ENCODE measurements around the gene POLR2E. TPM values are rescaled to one million over a fixed set of nuclear protein-coding genes. Genes with fewer than 3 reads are reported as not detected.

POLR2E gene
- polyA plus RNA-seq, 1 experiment, result 292 TPM

- Histone ChIP-seq H3K27me3 (ENCODE audit: control insufficient read depth, insufficient read depth, low read length) (no peaks in the 10 kb centered on the region), H3K4me3 (ENCODE audit: low read depth, low read length) (no peak overlapping the region), H3K36me3 (ENCODE audit: control insufficient read depth, insufficient read depth, low read length) (no peaks in the 10 kb centered on the region)
- TF ChIP-seq, protein P1, sequence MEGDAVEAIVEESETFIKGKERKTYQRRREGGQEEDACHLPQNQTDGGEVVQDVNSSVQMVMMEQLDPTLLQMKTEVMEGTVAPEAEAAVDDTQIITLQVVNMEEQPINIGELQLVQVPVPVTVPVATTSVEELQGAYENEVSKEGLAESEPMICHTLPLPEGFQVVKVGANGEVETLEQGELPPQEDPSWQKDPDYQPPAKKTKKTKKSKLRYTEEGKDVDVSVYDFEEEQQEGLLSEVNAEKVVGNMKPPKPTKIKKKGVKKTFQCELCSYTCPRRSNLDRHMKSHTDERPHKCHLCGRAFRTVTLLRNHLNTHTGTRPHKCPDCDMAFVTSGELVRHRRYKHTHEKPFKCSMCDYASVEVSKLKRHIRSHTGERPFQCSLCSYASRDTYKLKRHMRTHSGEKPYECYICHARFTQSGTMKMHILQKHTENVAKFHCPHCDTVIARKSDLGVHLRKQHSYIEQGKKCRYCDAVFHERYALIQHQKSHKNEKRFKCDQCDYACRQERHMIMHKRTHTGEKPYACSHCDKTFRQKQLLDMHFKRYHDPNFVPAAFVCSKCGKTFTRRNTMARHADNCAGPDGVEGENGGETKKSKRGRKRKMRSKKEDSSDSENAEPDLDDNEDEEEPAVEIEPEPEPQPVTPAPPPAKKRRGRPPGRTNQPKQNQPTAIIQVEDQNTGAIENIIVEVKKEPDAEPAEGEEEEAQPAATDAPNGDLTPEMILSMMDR (IDR thresholded peaks at IDR 0.05; ENCODE audit: insufficient read depth, low read depth, low read length), result no peak
- DNase-seq (ENCODE audit: low read depth), result no peak
- CTCF ChIA-PET, result interaction anchor here (0.8 to 1.8 kb wide), 2 partner anchors 9 to 21 kb away, joined by 3 to 12 read pairs; no protein-coding TSS in a partner anchor
- POLR2A ChIA-PET, result no interaction called here
Observed at GRCh38 chr19:1080360-1081161, 14.6 kb downstream of the POLR2E start.

DNA sequence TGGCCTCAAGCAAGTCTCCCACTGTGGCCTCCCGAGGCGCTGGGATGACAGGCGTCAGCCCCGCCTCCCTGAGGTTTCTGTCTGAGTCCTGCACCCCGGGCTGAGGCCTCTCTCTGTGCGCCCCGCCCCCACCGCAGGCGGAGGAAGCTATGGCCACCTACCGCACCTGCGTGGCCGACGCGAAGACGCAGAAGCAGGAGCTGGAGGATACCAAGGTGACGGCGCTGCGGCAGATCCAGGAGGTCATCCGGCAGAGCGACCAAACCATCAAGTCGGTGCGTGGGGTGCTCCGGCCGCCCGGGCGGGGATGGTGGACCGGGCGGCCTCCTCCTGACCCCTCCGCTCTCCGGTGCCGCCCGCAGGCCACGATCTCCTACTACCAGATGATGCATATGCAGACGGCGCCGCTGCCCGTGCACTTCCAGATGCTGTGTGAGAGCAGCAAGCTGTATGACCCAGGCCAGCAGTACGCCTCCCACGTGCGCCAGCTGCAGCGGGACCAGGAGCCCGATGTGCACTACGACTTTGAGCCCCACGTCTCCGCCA is 15.5 kb downstream of the POLR2E start:
- TF ChIP-seq, protein P1 (IDR thresholded peaks at IDR 0.05; ENCODE audit: insufficient read depth, low read depth, low read length), result no peak
- POLR2A ChIA-PET, result interaction anchor here (0.7 kb wide), 1 partner anchor 187 kb away, joined by 6 read pairs; no protein-coding TSS in a partner anchor
- DNase-seq (ENCODE audit: low read depth), result no peak
- H3K27me3 ChIP-seq (ENCODE audit: control insufficient read depth, insufficient read depth, low read length), result no peaks in the 10 kb centered on the region
- CTCF ChIA-PET, result no interaction called here
- H3K36me3 ChIP-seq (ENCODE audit: control insufficient read depth, insufficient read depth, low read length), result no peaks in the 10 kb centered on the region
- no peak overlapping the region for H3K4me3 ChIP-seq (ENCODE audit: low read depth, low read length)

DNA sequence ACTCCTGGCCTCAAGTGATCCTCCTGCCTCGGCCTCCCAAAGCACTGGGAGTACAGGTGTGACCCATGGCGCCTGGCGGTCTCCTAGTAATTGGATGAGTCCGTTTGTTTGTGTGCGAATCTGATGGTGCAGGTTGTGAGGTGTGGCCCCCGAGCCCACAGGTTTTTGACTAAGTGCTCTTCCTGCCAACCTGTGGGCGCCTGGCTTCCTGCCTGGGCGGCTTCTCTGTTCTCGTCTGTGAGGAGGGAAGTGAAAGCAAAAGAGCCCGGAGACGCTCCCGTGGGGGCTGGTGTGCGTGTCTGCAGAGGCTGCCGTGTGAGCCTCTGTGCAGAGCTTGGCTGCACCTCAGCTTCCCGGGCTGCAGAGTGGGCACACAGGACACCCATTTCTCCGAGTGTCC is 18.2 kb downstream of the POLR2E start:
- Histone ChIP-seq H3K27me3 (ENCODE audit: control insufficient read depth, insufficient read depth, low read length) (no peaks in the 10 kb centered on the region), H3K4me3 (ENCODE audit: low read depth, low read length) (no peak overlapping the region), H3K36me3 (ENCODE audit: control insufficient read depth, insufficient read depth, low read length) (no peaks in the 10 kb centered on the region)
- ChIA-PET POLR2A (interaction anchor here (0.6 kb wide), 2 partner anchors 11 to 13 kb away, joined by 5 read pairs; no protein-coding TSS in a partner anchor), CTCF (interaction anchor here (1.7 kb wide), 1 partner anchor 10 kb away, joined by 6 read pairs; the partner anchor contains the start of gene ARHGAP45)
- TF ChIP-seq, protein P1 (IDR thresholded peaks at IDR 0.05; ENCODE audit: insufficient read depth, low read depth, low read length), result no peak
- DNase-seq (ENCODE audit: low read depth), result no peak

DNA sequence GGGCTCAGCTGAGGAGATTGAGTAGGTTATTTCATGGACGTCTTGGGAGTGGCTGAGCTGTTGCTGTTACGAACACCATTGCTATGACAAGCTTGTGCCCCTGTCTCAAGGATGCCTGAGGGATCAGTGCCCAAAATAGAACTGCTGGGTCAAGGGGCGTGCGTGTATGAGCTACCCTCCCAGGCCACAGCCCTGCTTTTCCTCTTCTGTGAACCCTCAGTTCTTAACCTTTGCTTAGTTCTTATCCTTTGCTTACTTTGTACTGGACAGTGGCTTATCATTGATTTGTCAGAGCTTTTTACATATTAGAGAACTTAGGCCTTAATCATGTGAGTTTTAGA is 19.2 kb downstream of the POLR2E start:
- ChIA-PET CTCF (interaction anchor here (1.7 to 2.2 kb wide), 2 partner anchors 9 to 11 kb away, joined by 6 to 10 read pairs; partner anchors contain the start of gene ARHGAP45), POLR2A (no interaction called here)
- Histone ChIP-seq H3K27me3 (ENCODE audit: control insufficient read depth, insufficient read depth, low read length) (peaks cover under 1% of the 10 kb centered on the region), H3K4me3 (ENCODE audit: low read depth, low read length) (no peak overlapping the region), H3K36me3 (ENCODE audit: control insufficient read depth, insufficient read depth, low read length) (no peaks in the 10 kb centered on the region)
- DNase-seq (ENCODE audit: low read depth), result no peak
- TF ChIP-seq, protein P1 (IDR thresholded peaks at IDR 0.05; ENCODE audit: insufficient read depth, low read depth, low read length), result no peak

DNA sequence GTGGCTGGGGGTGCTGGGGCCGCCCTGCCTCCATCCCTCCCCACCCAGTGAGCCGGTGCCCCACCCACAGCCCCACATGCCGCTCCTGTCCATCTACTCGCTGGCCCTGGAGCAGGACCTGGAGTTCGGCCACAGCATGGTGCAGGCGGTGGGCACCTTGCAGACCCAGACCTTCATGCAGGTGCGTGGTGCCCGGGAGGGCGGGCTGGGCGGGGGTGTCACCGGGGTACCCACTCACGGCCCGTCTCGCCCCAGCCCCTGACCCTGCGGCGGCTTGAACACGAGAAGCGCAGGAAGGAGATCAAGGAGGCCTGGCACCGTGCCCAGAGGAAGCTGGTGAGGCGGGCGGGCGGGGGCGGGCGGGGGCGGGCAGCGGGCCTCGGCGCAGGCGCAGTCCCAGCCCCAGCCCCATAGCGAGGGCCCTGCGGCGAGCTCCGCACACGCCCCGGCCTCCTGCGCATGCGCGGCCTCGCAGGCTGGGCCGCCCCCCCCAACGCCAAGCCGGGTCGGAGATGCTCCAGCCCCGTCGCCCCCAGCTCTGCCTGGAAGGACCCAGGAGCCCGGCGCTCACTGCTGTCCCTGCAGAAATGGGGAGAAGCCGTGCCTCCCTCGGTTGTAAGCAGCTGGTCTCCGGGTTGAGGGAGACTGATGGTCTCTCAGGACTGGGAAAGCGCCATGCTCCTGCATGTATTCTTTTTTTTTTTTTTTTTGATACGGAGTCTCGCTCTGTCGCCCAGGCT is 20.5 kb downstream of the POLR2E start:
- ChIA-PET POLR2A (no interaction called here), CTCF (interaction anchor here (2.2 kb wide), 1 partner anchor 10 kb away, joined by 10 read pairs; no protein-coding TSS in a partner anchor)
- H3K4me3 ChIP-seq (ENCODE audit: low read depth, low read length), result no peak overlapping the region
- peaks cover 6% of the 10 kb centered on the region for H3K27me3 ChIP-seq (ENCODE audit: control insufficient read depth, insufficient read depth, low read length)
- H3K36me3 ChIP-seq (ENCODE audit: control insufficient read depth, insufficient read depth, low read length), result no peaks in the 10 kb centered on the region
- DNase-seq (ENCODE audit: low read depth), result no peak
- TF ChIP-seq, protein P1 (IDR thresholded peaks at IDR 0.05; ENCODE audit: insufficient read depth, low read depth, low read length), result no peak
